Liver (tissue), 9 donors: ENCODE measurements around the gene SLC12A1. TPM values are rescaled to one million over a fixed set of nuclear protein-coding genes. Genes with fewer than 3 reads are reported as not detected.

Source experiments
- DNase-seq: peaks from one replicate; pipeline ENCODE4 v3.0.0-alpha.2; 2017; ENCODE audit warnings: low spot score
- H3K27ac ChIP-seq, 2 donors: one replicate each; pipeline ENCODE4 v1.7.0; 2013; ENCODE audit warnings: inconsistent platforms in 2 of 2, low read length in 2 of 2, control low read depth in 1 of 2, low read depth in 1 of 2, mild to moderate bottlenecking in 1 of 2
- H3K27me3 ChIP-seq, 4 donors: one replicate each; pipeline versions ENCODE4 v1.6.1 to v1.7.0; 2013; ENCODE audit warnings: low read length in 3 of 4, inconsistent platforms in 1 of 4, mild to moderate bottlenecking in 1 of 4, moderate library complexity in 1 of 4; ENCODE audit not compliant: control insufficient read depth in 4 of 4, insufficient read depth in 4 of 4
- H3K36me3 ChIP-seq, 4 donors: one replicate each; pipeline versions ENCODE4 v1.6.1 to v1.7.0; 2013; ENCODE audit warnings: low read length in 3 of 4, mild to moderate bottlenecking in 3 of 4, low read depth in 1 of 4, moderate library complexity in 1 of 4; ENCODE audit not compliant: control insufficient read depth in 4 of 4, insufficient read depth in 3 of 4
- H3K4me1 ChIP-seq, 4 donors: one replicate each; pipeline versions ENCODE4 v1.6.1 to v1.7.0; 2013; ENCODE audit warnings: low read length in 3 of 4, mild to moderate bottlenecking in 3 of 4, moderate library complexity in 1 of 4; ENCODE audit not compliant: control insufficient read depth in 4 of 4, insufficient read depth in 4 of 4
- H3K4me3 ChIP-seq, 3 donors: one replicate each; pipeline versions ENCODE4 v1.6.1 to v1.7.0; 2013; ENCODE audit warnings: low read length in 3 of 3, control low read depth in 1 of 3, low read depth in 1 of 3, mild to moderate bottlenecking in 1 of 3
- H3K9ac ChIP-seq, 2 donors: one replicate each; pipeline ENCODE4 v1.7.0; 2013; ENCODE audit warnings: low read length in 2 of 2, mild to moderate bottlenecking in 2 of 2, moderate library complexity in 2 of 2, control low read depth in 1 of 2, low read depth in 1 of 2
- H3K9me3 ChIP-seq, 4 donors: one replicate each; pipeline versions ENCODE4 v1.6.1 to v1.7.0; 2013; ENCODE audit warnings: low read length in 3 of 4; ENCODE audit not compliant: control insufficient read depth in 4 of 4
- EGR1 ChIP-seq, 2 donors: IDR thresholded peaks; 2 replicates each; pipeline ENCODE4 v1.6.1; 2016 to 2018; ENCODE audit warnings: antibody characterized with exemption in 2 of 2, low read depth in 2 of 2
- FOXA1 ChIP-seq: IDR thresholded peaks from 2 replicates; pipeline ENCODE4 v1.6.1; 2016; ENCODE audit warnings: antibody characterized with exemption
- FOXA2 ChIP-seq: IDR thresholded peaks from 2 replicates; pipeline ENCODE4 v1.6.1; 2016; ENCODE audit warnings: antibody characterized with exemption
- GABPA ChIP-seq, 2 donors: IDR thresholded peaks in 1 of 2; conservative IDR thresholded peaks in 1 of 2; 2 replicates each; pipeline ENCODE4 v1.6.1; 2016; ENCODE audit warnings: antibody characterized with exemption in 2 of 2, mild to moderate bottlenecking in 1 of 2, moderate library complexity in 1 of 2
- HNF4A ChIP-seq, 2 donors: conservative IDR thresholded peaks; 2 replicates each; pipeline ENCODE4 v1.6.1; 2016; ENCODE audit warnings: antibody characterized with exemption in 2 of 2, mild to moderate bottlenecking in 2 of 2
- HNF4G ChIP-seq: IDR thresholded peaks from 2 replicates; pipeline ENCODE4 v1.6.1; 2016; ENCODE audit warnings: antibody characterized with exemption
- JUND ChIP-seq, 2 donors: IDR thresholded peaks; 2 replicates each; pipeline ENCODE4 v1.6.1; 2016; ENCODE audit warnings: antibody characterized with exemption in 2 of 2
- NR2F2 ChIP-seq: IDR thresholded peaks from 2 replicates; pipeline ENCODE4 v1.6.1; 2016; ENCODE audit warnings: antibody characterized with exemption
- RAD21 ChIP-seq, 2 donors: IDR thresholded peaks; 2 replicates each; pipeline ENCODE4 v1.6.1; 2016; ENCODE audit warnings: antibody characterized with exemption in 2 of 2, mild to moderate bottlenecking in 2 of 2
- SP1 ChIP-seq: IDR thresholded peaks from 2 replicates; pipeline ENCODE4 v1.6.1; 2018; ENCODE audit warnings: antibody characterized with exemption, mild to moderate bottlenecking
- YY1 ChIP-seq: IDR thresholded peaks from 2 replicates; pipeline ENCODE4 v1.6.1; 2016; ENCODE audit warnings: antibody characterized with exemption, mild to moderate bottlenecking
- WGBS: extraction: QIAGEN DNeasy Blood & Tissue Kit; methylation state at CpG from one replicate; pipeline ENCODE4 v1.1.7; 2013; 5-methylcytosine and 5-hydroxymethylcytosine counted together
- polyA plus RNA-seq, 2 donors: library from polyadenylated mRNA; stranded (reverse) in 1 of 2; unstranded in 1 of 2; fragments of 200-250 nt in 1 of 2; fragments of >200 nt in 1 of 2; fragmentation: Nextera tagmentation in 1 of 2; extraction: Ambion mirVana in 1 of 2; gene quantifications; one replicate each; pipeline versions ENCODE4 v1.2.1 to v1.2.3, GENCODE V29; 2013 to 2015
- total RNA-seq, 2 donors: library from RNA; depleted of rRNA; stranded (reverse); fragments of >200 nt; gene quantifications; one replicate each; pipeline ENCODE4 v1.2.3, GENCODE V29; 2014
- TF ChIP-seq, protein P1 (sequence below): IDR thresholded peaks from 2 replicates; pipeline ENCODE4 v1.6.1; 2016; ENCODE audit warnings: antibody characterized with exemption
- TF ChIP-seq, protein P2 (sequence below): IDR thresholded peaks from 2 replicates; pipeline ENCODE4 v1.6.1; 2016; ENCODE audit warnings: antibody characterized with exemption, mild to moderate bottlenecking
- TF ChIP-seq, protein P3 (sequence below): fragments of 150-350 bp; IDR thresholded peaks from 2 replicates; pipeline ENCODE4 v1.5.1; 2017; ENCODE audit warnings: improper control_type of control experiment, low read depth, low read length; ENCODE audit not compliant: missing input control
- TF ChIP-seq, protein P4 (sequence below): IDR thresholded peaks from 2 replicates; pipeline ENCODE4 v1.6.1; 2016; ENCODE audit warnings: antibody characterized with exemption
- donor health status: healthy.
- donor health status: healthy.
- donor health status: healthy.
- donor health status: healthy.
- donor health status: healthy.

SLC12A1 gene
- total and polyA plus RNA-seq, 4 donors: 0.03 to 0.42 (median 0.09) TPM

DNA sequence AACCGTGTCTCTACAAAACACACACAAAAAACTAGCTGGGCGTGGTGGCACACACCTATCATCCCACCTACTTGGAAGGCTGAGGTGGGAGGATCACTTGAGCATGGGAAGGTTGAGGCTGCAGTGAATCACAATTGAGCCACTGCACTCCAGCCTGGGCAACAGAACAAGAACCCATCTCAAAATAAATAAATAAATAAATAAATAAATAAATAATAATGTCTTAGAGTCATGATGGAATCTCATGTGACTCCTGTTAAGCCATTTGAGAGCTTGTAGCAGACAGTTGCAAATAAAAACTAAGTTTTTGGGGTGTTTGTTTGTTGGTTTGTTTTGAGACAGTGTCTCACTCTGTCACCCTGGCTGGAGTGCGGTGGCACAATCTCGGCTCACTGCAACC lies 33.2 kb downstream of the SLC12A1 start:
- Histone ChIP-seq H3K27me3 (peaks cover 0 to 3% (median 0%) of the 10 kb centered on the region in 4 donors), H3K9ac (no peak overlapping the region), H3K9me3 (no peaks in the 10 kb centered on the region), H3K36me3 (no peaks in the 10 kb centered on the region), H3K4me3 (no peak overlapping the region), H3K4me1 (no peaks in the 10 kb centered on the region), H3K27ac (no peak overlapping the region)
- 88% methylated on average over 4 of the region's 4 CpGs for WGBS
- no peak for TF ChIP-seq SP1
- no peak for TF ChIP-seq JUND (IDR thresholded peaks at IDR 0.05)
- no peak for TF ChIP-seq FOXA2
- no peak for DNase-seq

DNA sequence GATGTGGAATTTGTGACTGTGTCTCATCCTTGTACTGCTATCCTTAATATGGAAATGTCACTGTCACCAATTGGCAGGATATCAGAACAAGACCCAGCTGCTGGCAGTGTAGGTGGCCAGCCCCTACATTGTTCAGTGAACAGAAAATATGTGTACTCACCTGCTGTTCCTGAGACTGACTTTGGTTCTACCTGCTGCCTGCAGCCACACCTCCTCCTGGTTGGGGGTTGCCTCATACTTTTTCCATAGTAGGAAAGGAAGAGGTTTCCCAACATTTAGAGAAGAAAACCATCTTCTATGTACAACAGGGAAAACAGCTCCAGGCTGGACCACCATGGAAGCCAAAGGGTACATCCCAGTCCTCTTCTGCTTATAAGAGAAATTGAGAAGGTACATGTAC lies 35.9 kb downstream of the SLC12A1 start:
- peaks cover 0 to 3% (median 0%) of the 10 kb centered on the region in 4 donors for H3K27me3 ChIP-seq
- no peaks in the 10 kb centered on the region for H3K36me3 ChIP-seq
- H3K4me1 ChIP-seq: no peaks in the 10 kb centered on the region
- H3K9me3 ChIP-seq: no peaks in the 10 kb centered on the region
- DNase-seq: no peak
- no peak overlapping the region for H3K9ac ChIP-seq
- H3K4me3 ChIP-seq: no peak overlapping the region
- TF ChIP-seq HNF4G: no peak
- TF ChIP-seq, protein P1, sequence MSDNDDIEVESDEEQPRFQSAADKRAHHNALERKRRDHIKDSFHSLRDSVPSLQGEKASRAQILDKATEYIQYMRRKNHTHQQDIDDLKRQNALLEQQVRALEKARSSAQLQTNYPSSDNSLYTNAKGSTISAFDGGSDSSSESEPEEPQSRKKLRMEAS: no peak
- no peak for TF ChIP-seq EGR1 (IDR thresholded peaks at IDR 0.05; ENCODE audit: low read depth in 2 of 2)
- TF ChIP-seq NR2F2: no peak
- H3K27ac ChIP-seq: no peak overlapping the region

DNA sequence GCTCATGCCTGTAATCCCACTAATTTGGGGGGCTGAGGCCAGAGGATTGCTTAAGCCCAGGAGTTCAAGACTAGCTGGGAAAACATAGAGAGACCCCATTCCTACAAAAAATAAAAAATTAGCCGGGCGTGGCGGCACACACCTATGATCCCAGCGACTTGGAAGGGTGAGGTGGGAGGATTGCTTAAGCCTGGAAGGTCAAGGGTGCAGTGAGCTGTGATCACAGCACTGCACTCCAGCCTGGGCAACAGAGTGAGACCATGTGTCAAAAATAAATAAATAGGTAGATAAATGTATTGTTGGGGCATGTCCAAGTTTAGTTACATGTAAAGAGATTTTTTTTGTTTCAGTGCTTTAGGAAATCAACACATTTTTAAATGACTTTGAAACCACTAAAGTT lies 36.4 kb downstream of the SLC12A1 start:
- WGBS: 86% methylated on average over 4 of the region's 4 CpGs
- H3K27me3 ChIP-seq: peaks cover 0 to 3% (median 0%) of the 10 kb centered on the region in 4 donors
- no peak overlapping the region for H3K9ac ChIP-seq
- H3K4me3 ChIP-seq: no peak overlapping the region
- DNase-seq: no peak
- TF ChIP-seq HNF4A (conservative IDR thresholded peaks at IDR 0.05) (no peak), FOXA1 (no peak), SP1 (no peak), GABPA (IDR thresholded peaks at IDR 0.05 in 1 of 2, conservative IDR thresholded peaks at IDR 0.05 in 1 of 2) (no peak), YY1 (no peak)
- H3K27ac ChIP-seq: no peak overlapping the region
- no peaks in the 10 kb centered on the region for H3K9me3 ChIP-seq
- no peaks in the 10 kb centered on the region for H3K36me3 ChIP-seq
- H3K4me1 ChIP-seq: no peaks in the 10 kb centered on the region

DNA sequence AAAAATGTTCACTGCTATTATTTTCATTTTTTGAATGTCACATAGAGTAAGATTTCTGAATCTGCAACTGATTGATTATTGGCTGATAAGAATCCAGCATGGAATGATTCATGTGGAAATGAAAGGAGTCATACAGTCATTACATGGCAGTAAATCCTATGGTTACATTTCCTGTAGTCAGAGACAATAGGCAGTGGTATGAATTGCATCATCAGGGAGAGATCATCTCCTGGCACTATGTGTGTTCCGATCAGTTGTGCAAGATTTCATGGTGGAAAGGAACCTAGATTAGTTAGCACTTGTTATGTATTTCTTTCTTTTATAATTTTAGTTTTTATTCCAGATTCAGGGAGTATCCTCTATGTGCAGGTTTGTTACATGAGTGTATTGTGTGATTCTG lies 38.8 kb downstream of the SLC12A1 start:
- Histone ChIP-seq H3K27me3 (no peaks in the 10 kb centered on the region), H3K9me3 (no peaks in the 10 kb centered on the region), H3K4me3 (no peak overlapping the region), H3K4me1 (no peaks in the 10 kb centered on the region), H3K36me3 (no peaks in the 10 kb centered on the region), H3K27ac (no peak overlapping the region), H3K9ac (no peak overlapping the region)
- WGBS: 77% methylated on average over 1 of the region's 1 CpG
- TF ChIP-seq EGR1 (IDR thresholded peaks at IDR 0.05; ENCODE audit: low read depth in 2 of 2) (no peak), YY1 (no peak), NR2F2 (no peak), FOXA2 (no peak), JUND (IDR thresholded peaks at IDR 0.05) (no peak), HNF4A (conservative IDR thresholded peaks at IDR 0.05) (no peak), RAD21 (IDR thresholded peaks at IDR 0.05) (no peak)
- TF ChIP-seq, protein P2, sequence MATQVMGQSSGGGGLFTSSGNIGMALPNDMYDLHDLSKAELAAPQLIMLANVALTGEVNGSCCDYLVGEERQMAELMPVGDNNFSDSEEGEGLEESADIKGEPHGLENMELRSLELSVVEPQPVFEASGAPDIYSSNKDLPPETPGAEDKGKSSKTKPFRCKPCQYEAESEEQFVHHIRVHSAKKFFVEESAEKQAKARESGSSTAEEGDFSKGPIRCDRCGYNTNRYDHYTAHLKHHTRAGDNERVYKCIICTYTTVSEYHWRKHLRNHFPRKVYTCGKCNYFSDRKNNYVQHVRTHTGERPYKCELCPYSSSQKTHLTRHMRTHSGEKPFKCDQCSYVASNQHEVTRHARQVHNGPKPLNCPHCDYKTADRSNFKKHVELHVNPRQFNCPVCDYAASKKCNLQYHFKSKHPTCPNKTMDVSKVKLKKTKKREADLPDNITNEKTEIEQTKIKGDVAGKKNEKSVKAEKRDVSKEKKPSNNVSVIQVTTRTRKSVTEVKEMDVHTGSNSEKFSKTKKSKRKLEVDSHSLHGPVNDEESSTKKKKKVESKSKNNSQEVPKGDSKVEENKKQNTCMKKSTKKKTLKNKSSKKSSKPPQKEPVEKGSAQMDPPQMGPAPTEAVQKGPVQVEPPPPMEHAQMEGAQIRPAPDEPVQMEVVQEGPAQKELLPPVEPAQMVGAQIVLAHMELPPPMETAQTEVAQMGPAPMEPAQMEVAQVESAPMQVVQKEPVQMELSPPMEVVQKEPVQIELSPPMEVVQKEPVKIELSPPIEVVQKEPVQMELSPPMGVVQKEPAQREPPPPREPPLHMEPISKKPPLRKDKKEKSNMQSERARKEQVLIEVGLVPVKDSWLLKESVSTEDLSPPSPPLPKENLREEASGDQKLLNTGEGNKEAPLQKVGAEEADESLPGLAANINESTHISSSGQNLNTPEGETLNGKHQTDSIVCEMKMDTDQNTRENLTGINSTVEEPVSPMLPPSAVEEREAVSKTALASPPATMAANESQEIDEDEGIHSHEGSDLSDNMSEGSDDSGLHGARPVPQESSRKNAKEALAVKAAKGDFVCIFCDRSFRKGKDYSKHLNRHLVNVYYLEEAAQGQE: no peak
- TF ChIP-seq, protein P3, sequence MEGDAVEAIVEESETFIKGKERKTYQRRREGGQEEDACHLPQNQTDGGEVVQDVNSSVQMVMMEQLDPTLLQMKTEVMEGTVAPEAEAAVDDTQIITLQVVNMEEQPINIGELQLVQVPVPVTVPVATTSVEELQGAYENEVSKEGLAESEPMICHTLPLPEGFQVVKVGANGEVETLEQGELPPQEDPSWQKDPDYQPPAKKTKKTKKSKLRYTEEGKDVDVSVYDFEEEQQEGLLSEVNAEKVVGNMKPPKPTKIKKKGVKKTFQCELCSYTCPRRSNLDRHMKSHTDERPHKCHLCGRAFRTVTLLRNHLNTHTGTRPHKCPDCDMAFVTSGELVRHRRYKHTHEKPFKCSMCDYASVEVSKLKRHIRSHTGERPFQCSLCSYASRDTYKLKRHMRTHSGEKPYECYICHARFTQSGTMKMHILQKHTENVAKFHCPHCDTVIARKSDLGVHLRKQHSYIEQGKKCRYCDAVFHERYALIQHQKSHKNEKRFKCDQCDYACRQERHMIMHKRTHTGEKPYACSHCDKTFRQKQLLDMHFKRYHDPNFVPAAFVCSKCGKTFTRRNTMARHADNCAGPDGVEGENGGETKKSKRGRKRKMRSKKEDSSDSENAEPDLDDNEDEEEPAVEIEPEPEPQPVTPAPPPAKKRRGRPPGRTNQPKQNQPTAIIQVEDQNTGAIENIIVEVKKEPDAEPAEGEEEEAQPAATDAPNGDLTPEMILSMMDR: no peak
- TF ChIP-seq, protein P4, sequence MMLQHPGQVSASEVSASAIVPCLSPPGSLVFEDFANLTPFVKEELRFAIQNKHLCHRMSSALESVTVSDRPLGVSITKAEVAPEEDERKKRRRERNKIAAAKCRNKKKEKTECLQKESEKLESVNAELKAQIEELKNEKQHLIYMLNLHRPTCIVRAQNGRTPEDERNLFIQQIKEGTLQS: no peak
- no peak for DNase-seq
